Tibial artery (tissue), 4 donors: Measurements from ENCODE around the gene ADRM1.

Source experiments
- DNase-seq, 2 donors: peaks; one replicate each; pipeline ENCODE4 v3.0.0-alpha.2; 2019
- H3K27ac ChIP-seq, 2 donors: fragments of 200-600 bp; sonication (generic) in 1 of 2; 1 replicate in 1 of 2; 2 replicates in 1 of 2; pipeline ENCODE4 v1.5.1; 2018 to 2019; ENCODE audit warnings: mild to moderate bottlenecking in 1 of 2
- H3K27me3 ChIP-seq, 2 donors: fragments of 200-600 bp; sonication (generic) in 1 of 2; one replicate each; pipeline versions ENCODE4 v1.5.1 to v1.6.0; 2016 to 2019
- H3K36me3 ChIP-seq, 3 donors: fragments of 200-600 bp; sonication (generic) in 2 of 3; one replicate each; pipeline ENCODE4 v1.5.1; 2016 to 2019; ENCODE audit warnings: mild to moderate bottlenecking in 2 of 3
- H3K4me1 ChIP-seq, 4 donors: fragments of 200-600 bp; sonication (generic) in 2 of 4; 1 replicate in 3 of 4; 2 replicates in 1 of 4; pipeline ENCODE4 v1.5.1; 2016 to 2019
- H3K4me3 ChIP-seq, 2 donors: fragments of 200-600 bp; sonication (generic) in 1 of 2; 1 replicate in 1 of 2; 2 replicates in 1 of 2; pipeline ENCODE4 v1.5.1; 2018 to 2019; ENCODE audit warnings: mild to moderate bottlenecking in 2 of 2
- H3K9me3 ChIP-seq, 3 donors: fragments of 200-600 bp; sonication (generic) in 1 of 3; one replicate each; pipeline ENCODE4 v1.5.1; 2016 to 2019
- CTCF ChIP-seq, 2 experiments: fragments of 200-600 bp in 1 of 2; fragments of 450-650 bp in 1 of 2; IDR thresholded peaks; one replicate each; pipeline ENCODE4 v1.5.1; 2017 to 2019; ENCODE audit warnings: antibody characterized with exemption in 2 of 2, mild to moderate bottlenecking in 1 of 2, moderate library complexity in 1 of 2
- intact Hi-C: fragments of 100-400 bp; cut with DNase I; formaldehyde crosslinking; loops from one replicate; pipeline ENCODE4 v1.15.0; 2023; ENCODE audit warnings: low total_unique reads

Gene ADRM1

DNA sequence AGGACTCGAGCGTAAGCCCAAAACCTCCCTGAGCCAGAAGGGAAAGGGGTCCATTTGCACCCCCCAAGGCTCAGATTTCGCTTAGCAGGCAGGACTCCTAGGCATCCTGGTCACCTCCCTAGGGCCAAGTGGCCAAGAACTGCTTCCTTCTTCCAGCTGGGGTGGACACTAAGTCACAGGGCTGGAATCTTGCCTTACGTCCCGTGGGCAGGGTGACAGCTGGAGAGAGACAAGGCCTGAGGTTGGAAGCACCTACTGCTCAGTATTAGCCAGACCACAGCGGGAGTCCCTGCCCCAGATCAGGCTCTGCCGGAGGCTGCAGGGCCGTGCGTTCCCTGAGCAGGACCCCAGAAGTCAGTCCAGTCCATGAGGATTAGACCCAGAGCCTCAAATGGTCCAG is 44.6 kb downstream of the ADRM1 start:
- H3K36me3 ChIP-seq = peaks cover 70 to 83% (median 76%) of the 10 kb centered on the region in 3 donors
- H3K4me1 ChIP-seq = peaks cover under 1 to 9% (median 5%) of the 10 kb centered on the region in 4 donors
- H3K27ac ChIP-seq = no peak overlapping the region
- intact Hi-C loops = no loop called here
- no peaks in the 10 kb centered on the region for H3K9me3 ChIP-seq
- no peak for DNase-seq
- TF ChIP-seq CTCF (IDR thresholded peaks at IDR 0.05) = no peak
- no peaks in the 10 kb centered on the region for H3K27me3 ChIP-seq
- H3K4me3 ChIP-seq = no peak overlapping the region

GRCh38 chr20:62348604-62349003 is 45.8 kb downstream of the ADRM1 start:
- intact Hi-C loops = no loop called here
- H3K36me3 ChIP-seq = peaks cover 71 to 76% (median 74%) of the 10 kb centered on the region in 3 donors

DNA sequence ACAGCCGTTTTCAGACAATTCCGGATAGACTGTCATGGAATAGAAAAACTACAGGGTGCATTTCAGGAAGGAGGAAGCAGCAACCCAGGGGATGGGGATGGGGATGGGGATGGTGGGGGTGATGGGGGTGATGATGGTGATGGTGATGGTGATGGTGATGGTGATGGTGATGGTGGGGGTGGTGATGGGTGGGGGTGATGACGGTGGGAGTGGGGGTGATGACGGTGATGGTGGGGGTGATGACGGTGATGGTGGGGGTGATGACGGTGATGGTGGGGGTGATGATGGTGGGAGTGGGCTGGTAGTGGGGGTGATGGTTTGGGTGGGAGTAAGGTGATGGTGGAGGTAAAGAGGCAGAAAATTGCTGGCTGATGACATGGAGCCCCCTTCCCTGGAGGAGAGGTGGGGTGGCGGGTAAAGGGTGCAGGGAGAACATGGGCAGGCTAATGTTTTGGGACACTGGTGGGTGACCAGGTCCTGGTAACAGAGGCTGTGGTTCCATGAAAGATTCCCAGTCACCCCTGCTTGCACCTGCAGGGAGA is 46.8 kb downstream of the ADRM1 start:
- Histone ChIP-seq H3K27ac (peak overlapping the region in 1 of 2 donors; percentile 97), H3K4me1 (peaks cover 5 to 31% (median 27%) of the 10 kb centered on the region in 4 donors), H3K27me3 (no peaks in the 10 kb centered on the region), H3K36me3 (peaks cover 61 to 68% (median 64%) of the 10 kb centered on the region in 3 donors), H3K4me3 (no peak overlapping the region), H3K9me3 (no peaks in the 10 kb centered on the region)
- no peak for TF ChIP-seq CTCF (IDR thresholded peaks at IDR 0.05)
- intact Hi-C loops = loop anchor here (5.0 kb wide), 1 partner anchor 32 kb away; no protein-coding TSS in a partner anchor
- DNase-seq = no peak

More at GRCh38 chr20:62348604-62349003, 45.8 kb downstream of the ADRM1 start:
- no peak overlapping the region for H3K4me3 ChIP-seq
- H3K9me3 ChIP-seq = no peaks in the 10 kb centered on the region
- H3K4me1 ChIP-seq = peaks cover 5 to 21% (median 17%) of the 10 kb centered on the region in 4 donors
- no peak for DNase-seq
- H3K27ac ChIP-seq = no peak overlapping the region
- TF ChIP-seq CTCF (IDR thresholded peaks at IDR 0.05) = no peak
- no peaks in the 10 kb centered on the region for H3K27me3 ChIP-seq

DNA sequence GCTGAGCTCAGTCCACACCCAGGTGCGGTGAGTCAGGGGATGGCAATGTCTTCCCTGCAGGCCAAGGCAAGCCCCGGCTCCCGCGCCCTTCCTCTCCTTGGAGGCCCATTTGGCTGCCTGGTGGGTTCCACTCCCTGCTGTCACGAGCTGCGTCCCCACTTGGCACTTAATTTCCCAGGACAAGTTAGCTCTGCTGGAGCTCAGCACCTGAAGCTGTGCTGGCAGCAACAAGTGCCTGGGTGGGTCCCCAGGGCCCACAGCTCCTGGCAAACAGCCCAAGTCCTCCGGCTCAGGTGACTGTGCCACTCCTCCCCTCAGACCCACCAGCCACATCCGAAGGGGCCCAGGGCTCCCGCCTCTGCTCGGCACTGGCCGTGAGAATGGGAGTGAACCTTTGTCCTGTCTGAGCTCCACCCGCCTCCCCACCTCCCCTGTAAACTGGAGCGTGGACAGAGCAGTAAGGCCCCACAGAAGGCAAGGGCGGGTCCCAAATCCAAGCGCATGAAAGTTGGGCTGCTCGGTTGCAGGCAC is 47.4 kb downstream of the ADRM1 start:
- Histone ChIP-seq H3K9me3 (no peaks in the 10 kb centered on the region), H3K27ac (peak overlapping the region; percentile 26 to 97), H3K4me3 (no peak overlapping the region), H3K27me3 (no peaks in the 10 kb centered on the region), H3K36me3 (peaks cover 58 to 62% (median 59%) of the 10 kb centered on the region in 3 donors), H3K4me1 (peaks cover 7 to 37% (median 32%) of the 10 kb centered on the region in 4 donors)
- no peak for DNase-seq
- intact Hi-C loops = loop anchor here (5.0 kb wide), 1 partner anchor 33 kb away; no protein-coding TSS in a partner anchor
- TF ChIP-seq CTCF (IDR thresholded peaks at IDR 0.05) = no peak

DNA sequence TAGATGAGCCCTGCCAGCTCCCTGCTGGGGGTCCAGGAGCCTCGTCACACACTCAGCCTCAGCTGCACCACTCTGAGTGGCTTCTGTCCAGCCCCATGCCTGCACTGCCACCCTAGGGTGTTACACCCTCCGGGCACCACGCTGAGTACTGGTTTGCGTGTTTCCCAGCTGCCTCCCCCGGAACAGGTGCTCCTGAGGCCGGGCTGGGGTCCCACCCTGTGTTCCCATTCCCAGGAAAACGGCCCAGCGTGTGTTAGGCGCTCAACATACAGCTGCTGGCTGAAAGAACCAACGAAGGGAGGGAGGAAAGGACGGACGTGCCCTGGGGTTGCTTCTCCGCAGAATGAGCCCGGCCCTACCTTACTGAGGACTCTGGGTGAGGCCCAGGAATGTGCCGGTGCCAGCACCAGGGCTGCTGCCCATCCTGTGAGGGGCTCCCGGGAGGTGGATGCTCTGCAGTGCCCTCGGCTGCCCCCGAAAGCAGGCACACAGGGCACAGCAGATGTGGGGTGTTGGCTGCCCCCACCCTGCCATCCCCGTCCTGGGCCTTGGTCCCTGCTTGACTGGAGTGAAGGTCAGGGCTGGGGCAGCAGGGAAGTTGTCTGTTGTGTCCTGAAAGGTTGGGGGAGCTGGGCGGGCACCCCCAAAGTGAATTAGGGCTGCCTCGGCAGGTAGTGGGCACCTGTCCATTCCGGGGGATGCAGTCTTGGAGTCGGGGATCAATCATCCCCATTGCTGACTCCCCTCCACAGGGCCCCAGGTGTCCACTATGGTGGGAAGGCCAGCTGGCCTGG is 48.0 kb downstream of the ADRM1 start:
- Histone ChIP-seq H3K27me3 (no peaks in the 10 kb centered on the region), H3K9me3 (no peaks in the 10 kb centered on the region), H3K4me3 (no peak overlapping the region), H3K36me3 (peaks cover 53 to 56% (median 54%) of the 10 kb centered on the region in 3 donors), H3K27ac (peak overlapping the region; percentile 26 to 97), H3K4me1 (peaks cover 12 to 43% (median 39%) of the 10 kb centered on the region in 4 donors)
- intact Hi-C loops = loop anchor here (5.0 kb wide), 1 partner anchor 34 kb away; no protein-coding TSS in a partner anchor
- DNase-seq = no peak
- no peak for TF ChIP-seq CTCF (IDR thresholded peaks at IDR 0.05)
